ENCODE data around the gene PTGES3L. TPM values are rescaled to one million over a fixed set of nuclear protein-coding genes. Genes with fewer than 3 reads are reported as not detected.
"Not testable (repeated sequence)": the region's sequence is repeated elsewhere in the genome, so short reads cannot be mapped to it uniquely, and the experiment has no call there.

The PTGES3L gene
- total RNA-seq, 1 donor = under 0.01 TPM

DNA sequence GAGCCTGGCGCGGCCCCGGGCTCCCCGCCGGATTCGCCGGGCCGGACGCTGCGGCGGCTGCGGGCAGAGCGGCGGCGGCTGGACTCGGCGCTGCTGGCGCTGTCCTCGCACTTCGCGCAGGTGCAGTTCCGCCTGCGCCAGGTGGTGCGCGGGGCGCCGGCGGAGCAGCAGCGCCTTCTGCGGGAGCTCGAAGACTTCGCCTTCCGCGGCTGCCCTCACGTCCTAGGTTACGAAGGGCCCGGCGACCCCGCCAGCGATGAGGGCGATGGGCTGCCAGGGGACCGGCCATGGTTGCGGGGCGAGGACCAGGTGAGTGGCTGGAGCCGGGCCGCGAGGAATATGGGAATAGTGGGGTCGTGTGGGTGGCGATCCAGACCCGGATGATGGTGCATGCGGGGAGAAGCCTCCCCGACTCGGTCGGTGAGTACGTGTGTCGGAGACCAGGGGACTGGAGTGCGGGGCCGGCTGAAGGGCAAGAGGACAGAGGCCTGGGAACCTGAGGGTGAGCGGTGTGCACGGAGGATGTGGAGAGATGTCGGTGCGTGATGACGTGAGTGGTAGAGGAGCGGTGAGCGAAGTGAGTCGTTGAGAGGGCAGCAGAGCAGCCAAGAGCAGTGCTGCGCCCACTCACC lies 1.0 kb upstream of the PTGES3L start:
- no peaks in the 10 kb centered on the region for H3K9me3 ChIP-seq (ENCODE audit: low read depth, low read length)
- peak overlapping the region; percentile 99 for H3K4me3 ChIP-seq (ENCODE audit: insufficient read depth, low read length)
- TF ChIP-seq, protein P1, sequence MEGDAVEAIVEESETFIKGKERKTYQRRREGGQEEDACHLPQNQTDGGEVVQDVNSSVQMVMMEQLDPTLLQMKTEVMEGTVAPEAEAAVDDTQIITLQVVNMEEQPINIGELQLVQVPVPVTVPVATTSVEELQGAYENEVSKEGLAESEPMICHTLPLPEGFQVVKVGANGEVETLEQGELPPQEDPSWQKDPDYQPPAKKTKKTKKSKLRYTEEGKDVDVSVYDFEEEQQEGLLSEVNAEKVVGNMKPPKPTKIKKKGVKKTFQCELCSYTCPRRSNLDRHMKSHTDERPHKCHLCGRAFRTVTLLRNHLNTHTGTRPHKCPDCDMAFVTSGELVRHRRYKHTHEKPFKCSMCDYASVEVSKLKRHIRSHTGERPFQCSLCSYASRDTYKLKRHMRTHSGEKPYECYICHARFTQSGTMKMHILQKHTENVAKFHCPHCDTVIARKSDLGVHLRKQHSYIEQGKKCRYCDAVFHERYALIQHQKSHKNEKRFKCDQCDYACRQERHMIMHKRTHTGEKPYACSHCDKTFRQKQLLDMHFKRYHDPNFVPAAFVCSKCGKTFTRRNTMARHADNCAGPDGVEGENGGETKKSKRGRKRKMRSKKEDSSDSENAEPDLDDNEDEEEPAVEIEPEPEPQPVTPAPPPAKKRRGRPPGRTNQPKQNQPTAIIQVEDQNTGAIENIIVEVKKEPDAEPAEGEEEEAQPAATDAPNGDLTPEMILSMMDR (IDR thresholded peaks at IDR 0.05; ENCODE audit: extremely low read depth, low read depth, low read length) = no peak
- H3K79me2 ChIP-seq (ENCODE audit: insufficient read depth, low read length) = peaks cover 54% of the 10 kb centered on the region
- peaks cover 10% of the 10 kb centered on the region for H3K36me3 ChIP-seq (ENCODE audit: insufficient read depth, low read length)
- DNase-seq (ENCODE audit: insufficient read length, low spot score, missing footprints) = peak; percentile 93
- H3K4me2 ChIP-seq (ENCODE audit: insufficient read depth, low read length) = peak overlapping the region; percentile 100
- H2AFZ ChIP-seq (ENCODE audit: low read length) = peak overlapping the region; percentile 83
- H4K20me1 ChIP-seq (ENCODE audit: insufficient read depth, low read length) = peaks cover 6% of the 10 kb centered on the region
- peaks cover 17% of the 10 kb centered on the region for H3K4me1 ChIP-seq (ENCODE audit: insufficient read depth, low read length)
- H3K27me3 ChIP-seq (ENCODE audit: insufficient read depth, low read length) = no peaks in the 10 kb centered on the region
- peak overlapping the region; percentile 76 for H3K27ac ChIP-seq (ENCODE audit: low read depth, low read length)

DNA sequence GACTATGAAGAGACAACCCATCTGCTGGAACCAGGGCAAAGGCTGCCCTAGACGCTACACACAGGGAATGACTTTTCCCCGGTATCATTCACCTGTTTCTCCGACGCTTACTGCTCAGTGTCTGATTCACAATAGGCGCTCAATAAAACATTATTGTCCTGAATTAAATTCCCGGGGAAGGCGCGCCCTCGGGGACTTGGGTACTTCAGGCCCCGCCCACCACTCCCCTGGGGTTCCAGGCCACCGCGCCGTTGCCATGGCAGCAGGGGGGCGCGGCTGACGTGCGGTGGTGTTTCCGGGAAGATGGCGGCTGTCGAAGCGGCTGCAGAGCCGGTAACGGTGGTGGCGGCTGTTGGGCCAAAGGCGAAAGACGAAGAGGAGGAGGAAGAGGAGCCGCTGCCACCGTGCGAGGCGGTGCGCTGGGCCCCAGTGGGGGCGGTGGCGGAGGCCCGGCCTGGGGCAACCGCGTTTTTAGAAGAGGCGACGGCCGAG lies 440 bp upstream of the PTGES3L start, which contains the start of gene RUNDC1:
Gene RUNDC1 (plus strand): TSS at position 292 of the 492 bp plus-strand sequence. CDS start 12 bp downstream, at position 304.
- H4K20me1 ChIP-seq (ENCODE audit: insufficient read depth, low read length) = peaks cover 6% of the 10 kb centered on the region
- no peaks in the 10 kb centered on the region for H3K27me3 ChIP-seq (ENCODE audit: insufficient read depth, low read length)
- H3K27ac ChIP-seq (ENCODE audit: low read depth, low read length) = peak within 1 kb of the TSS; percentile 76
- H2AFZ ChIP-seq (ENCODE audit: low read length) = peak within 1 kb of the TSS; percentile 88
- H3K4me2 ChIP-seq (ENCODE audit: insufficient read depth, low read length) = peak within 1 kb of the TSS; percentile 100
- H3K36me3 ChIP-seq (ENCODE audit: insufficient read depth, low read length) = peaks cover 4% of the 10 kb centered on the region
- DNase-seq (ENCODE audit: insufficient read length, low spot score, missing footprints) = peak; percentile 99
- peak within 1 kb of the TSS; percentile 99 for H3K4me3 ChIP-seq (ENCODE audit: insufficient read depth, low read length)
- TF ChIP-seq, protein P1 (IDR thresholded peaks at IDR 0.05; ENCODE audit: extremely low read depth, low read depth, low read length) = no peak
- no peaks in the 10 kb centered on the region for H3K9me3 ChIP-seq (ENCODE audit: low read depth, low read length)
- H3K79me2 ChIP-seq (ENCODE audit: insufficient read depth, low read length) = peaks cover 49% of the 10 kb centered on the region
- H3K4me1 ChIP-seq (ENCODE audit: insufficient read depth, low read length) = peaks cover 17% of the 10 kb centered on the region

DNA sequence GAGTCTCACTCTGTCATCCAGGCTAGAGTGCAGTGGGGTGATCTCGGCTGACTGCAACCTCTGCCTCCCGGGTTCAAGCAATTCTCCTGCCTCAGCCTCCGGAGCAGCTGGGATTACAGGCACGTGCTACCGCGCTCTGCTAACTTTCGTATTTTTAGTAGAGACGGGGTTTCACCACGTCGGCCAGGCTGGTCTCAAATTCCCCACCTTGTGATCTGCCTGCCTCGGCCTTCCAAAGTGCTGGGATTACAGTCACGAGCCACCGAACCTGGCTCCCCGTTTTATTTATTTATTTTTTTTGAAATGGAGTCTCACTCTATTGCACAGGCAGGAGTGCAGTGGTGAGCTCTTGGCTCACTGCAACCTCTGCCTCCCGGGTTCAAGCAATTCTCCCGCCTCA lies 4.2 kb downstream of the PTGES3L start:
- not testable (repeated sequence) for H3K79me2 ChIP-seq (ENCODE audit: insufficient read depth, low read length); DNase-seq (ENCODE audit: insufficient read length, low spot score, missing footprints); H3K9me3 ChIP-seq (ENCODE audit: low read depth, low read length); H2AFZ ChIP-seq (ENCODE audit: low read length); H3K4me2 ChIP-seq (ENCODE audit: insufficient read depth, low read length); H3K36me3 ChIP-seq (ENCODE audit: insufficient read depth, low read length); H3K27ac ChIP-seq (ENCODE audit: low read depth, low read length); H4K20me1 ChIP-seq (ENCODE audit: insufficient read depth, low read length); H3K4me3 ChIP-seq (ENCODE audit: insufficient read depth, low read length); H3K27me3 ChIP-seq (ENCODE audit: insufficient read depth, low read length); H3K4me1 ChIP-seq (ENCODE audit: insufficient read depth, low read length)

DNA sequence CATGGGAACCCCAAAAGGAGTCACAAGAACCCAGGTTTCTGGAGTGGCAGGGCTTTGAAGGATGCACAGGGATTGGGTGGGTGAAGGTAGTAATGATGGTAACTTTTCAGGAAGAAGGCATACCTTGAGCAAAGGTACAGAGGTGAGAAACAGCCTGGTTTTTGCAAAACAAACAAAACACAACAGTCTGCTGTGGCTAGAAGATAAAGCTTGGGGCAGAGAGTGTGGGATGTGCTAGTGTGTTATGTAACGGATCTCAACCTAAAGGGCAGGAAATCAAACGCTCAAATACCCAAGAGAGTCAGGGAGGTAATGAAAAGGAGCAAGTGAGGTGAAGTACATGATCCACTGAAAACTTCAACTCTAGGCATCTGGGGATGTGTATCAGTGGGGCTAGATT lies 4.6 kb downstream of the PTGES3L start:
- DNase-seq (ENCODE audit: insufficient read length, low spot score, missing footprints) = peak; percentile 47
- no peak overlapping the region for H2AFZ ChIP-seq (ENCODE audit: low read length)

DNA sequence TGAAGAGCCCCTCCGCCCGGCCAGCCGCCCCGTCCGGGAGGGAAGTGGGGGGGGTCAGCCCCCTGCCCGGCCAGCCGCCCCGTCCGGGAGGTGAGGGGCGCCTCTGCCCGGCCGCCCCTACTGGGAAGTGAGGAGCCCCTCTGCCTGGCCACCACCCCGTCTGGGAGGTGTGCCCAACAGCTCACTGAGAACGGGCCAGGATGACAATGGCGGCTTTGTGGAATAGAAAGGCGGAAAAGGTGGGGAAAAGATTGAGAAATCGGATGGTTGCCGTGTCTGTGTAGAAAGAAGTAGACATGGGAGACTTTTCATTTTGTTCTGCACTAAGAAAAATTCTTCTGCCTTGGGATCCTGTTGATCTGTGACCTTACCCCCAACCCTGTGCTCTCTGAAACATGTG lies 6.6 kb downstream of the PTGES3L start:
- not testable (repeated sequence) for H3K27ac ChIP-seq (ENCODE audit: low read depth, low read length); H3K4me1 ChIP-seq (ENCODE audit: insufficient read depth, low read length); H3K27me3 ChIP-seq (ENCODE audit: insufficient read depth, low read length); H3K4me2 ChIP-seq (ENCODE audit: insufficient read depth, low read length); H3K36me3 ChIP-seq (ENCODE audit: insufficient read depth, low read length); H3K79me2 ChIP-seq (ENCODE audit: insufficient read depth, low read length); H3K4me3 ChIP-seq (ENCODE audit: insufficient read depth, low read length); H3K9me3 ChIP-seq (ENCODE audit: low read depth, low read length); H2AFZ ChIP-seq (ENCODE audit: low read length); H4K20me1 ChIP-seq (ENCODE audit: insufficient read depth, low read length); DNase-seq (ENCODE audit: insufficient read length, low spot score, missing footprints)

More for the DNA sequence above, 4.6 kb downstream of the PTGES3L start:
- Histone ChIP-seq H3K79me2 (ENCODE audit: insufficient read depth, low read length) (peaks cover 5% of the 10 kb centered on the region), H3K27me3 (ENCODE audit: insufficient read depth, low read length) (no peaks in the 10 kb centered on the region), H3K9me3 (ENCODE audit: low read depth, low read length) (no peaks in the 10 kb centered on the region), H3K4me2 (ENCODE audit: insufficient read depth, low read length) (no peak overlapping the region), H3K36me3 (ENCODE audit: insufficient read depth, low read length) (no peaks in the 10 kb centered on the region), H3K4me1 (ENCODE audit: insufficient read depth, low read length) (peaks cover 7% of the 10 kb centered on the region), H4K20me1 (ENCODE audit: insufficient read depth, low read length) (no peaks in the 10 kb centered on the region), H3K27ac (ENCODE audit: low read depth, low read length) (no peak overlapping the region), H3K4me3 (ENCODE audit: insufficient read depth, low read length) (no peak overlapping the region)
- TF ChIP-seq, protein P1 (IDR thresholded peaks at IDR 0.05; ENCODE audit: extremely low read depth, low read depth, low read length) = no peak
